GM23338 (cell line): ENCODE data around the gene OBSL1. TPM values are rescaled to one million over a fixed set of nuclear protein-coding genes. Genes with fewer than 3 reads are reported as not detected.

ENCODE experiments used
- ATAC-seq: fragments of 200-7000 bp; cut with Tn5 transposase; 3 replicates; pipeline ENCODE4 v1.9.1; 2020
- DNase-seq: peaks from one replicate; pipeline ENCODE4 v3.0.0-alpha.2; 2015; ENCODE audit warnings: low spot score
- H2AFZ ChIP-seq: fragments of 200-600 bp; sonication (generic); 2 replicates; pipeline ENCODE4 v1.8.0; 2016; ENCODE audit warnings: antibody characterized with exemption, mild to moderate bottlenecking, moderate library complexity
- H3F3A ChIP-seq: fragments of 200-600 bp; sonication (generic); replicated peaks from 2 replicates; pipeline ENCODE4 v1.8.0; 2017; ENCODE audit warnings: antibody characterized with exemption, mixed run types, low read depth
- H3K27ac ChIP-seq: fragments of 200-600 bp; sonication (generic); 2 replicates; pipeline ENCODE4 v1.6.1; 2016; ENCODE audit warnings: low read depth
- H3K27me3 ChIP-seq: fragments of 200-600 bp; sonication (generic); 2 replicates; pipeline ENCODE4 v1.8.0; 2016; ENCODE audit warnings: mild to moderate bottlenecking, mixed run types, moderate library complexity; ENCODE audit not compliant: insufficient read depth
- H3K36me3 ChIP-seq: fragments of 200-600 bp; sonication (generic); 2 replicates; pipeline ENCODE4 v1.8.0; 2016; ENCODE audit warnings: mild to moderate bottlenecking; ENCODE audit not compliant: insufficient read depth
- H3K4me1 ChIP-seq: fragments of 200-600 bp; sonication (generic); 2 replicates; pipeline ENCODE4 v1.8.0; 2016; ENCODE audit warnings: mild to moderate bottlenecking, moderate library complexity; ENCODE audit not compliant: insufficient read depth
- H3K4me2 ChIP-seq: fragments of 200-600 bp; sonication (generic); 2 replicates; pipeline ENCODE4 v1.7.1; 2017; ENCODE audit warnings: mixed run types
- H3K4me3 ChIP-seq: fragments of 200-600 bp; sonication (generic); 2 replicates; pipeline ENCODE4 v1.6.1; 2016; ENCODE audit warnings: mixed run types
- H3K79me2 ChIP-seq: fragments of 200-600 bp; sonication (generic); replicated peaks from 2 replicates; pipeline ENCODE4 v1.8.0; 2017; ENCODE audit warnings: mild to moderate bottlenecking; ENCODE audit not compliant: insufficient read depth
- H3K9me2 ChIP-seq: fragments of 200-600 bp; sonication (generic); 2 replicates; pipeline ENCODE4 v1.8.0; 2017; ENCODE audit not compliant: insufficient read depth
- H4K20me1 ChIP-seq: fragments of 200-600 bp; sonication (generic); replicated peaks from 2 replicates; pipeline ENCODE4 v1.8.0; 2017; ENCODE audit warnings: mild to moderate bottlenecking; ENCODE audit not compliant: insufficient read depth
- H3K27ac Mint-ChIP-seq: 2 replicates; pipeline ENCODE4 v1.8.0; 2020; ENCODE audit warnings: inconsistent platforms, mild to moderate bottlenecking, moderate library complexity, mixed read lengths
- H3K27me3 Mint-ChIP-seq: 3 replicates; pipeline ENCODE4 v1.8.0; 2022; ENCODE audit warnings: low read depth, mild to moderate bottlenecking, moderate library complexity, mixed read lengths, inconsistent platforms; ENCODE audit not compliant: insufficient read depth, poor library complexity
- H3K36me3 Mint-ChIP-seq: 3 replicates; pipeline ENCODE4 v1.8.0; 2021; ENCODE audit warnings: low read depth, mild to moderate bottlenecking, inconsistent platforms, moderate library complexity, mixed read lengths
- H3K4me1 Mint-ChIP-seq: 3 replicates; pipeline ENCODE4 v1.8.0; 2020; ENCODE audit warnings: mild to moderate bottlenecking, inconsistent platforms, mixed read lengths
- H3K4me3 Mint-ChIP-seq: 3 replicates; pipeline ENCODE4 v1.8.0; 2021; ENCODE audit warnings: moderate library complexity, mild to moderate bottlenecking, inconsistent platforms, mixed read lengths
- H3K9me3 Mint-ChIP-seq: 3 replicates; pipeline ENCODE4 v1.8.0; 2020; ENCODE audit warnings: moderate library complexity, mild to moderate bottlenecking, inconsistent platforms, mixed read lengths
- CREB1 ChIP-seq: fragments of 250-450 bp; sonication (Bioruptor Pico); IDR thresholded peaks from 2 replicates; pipeline ENCODE4 v1.5.0; 2020; ENCODE audit warnings: low read depth, mild to moderate bottlenecking, moderate library complexity
- EZH2phosphoT487 ChIP-seq: fragments of 200-600 bp; sonication (generic); IDR thresholded peaks from one replicate; pipeline ENCODE4 v1.8.1; 2018; ENCODE audit warnings: antibody characterized with exemption; ENCODE audit not compliant: unreplicated experiment
- JUNB ChIP-seq: IDR thresholded peaks from one replicate; pipeline ENCODE4 v1.6.1; 2016; ENCODE audit warnings: antibody characterized with exemption; ENCODE audit not compliant: unreplicated experiment
- POLR2AphosphoS5 ChIP-seq: IDR thresholded peaks from 2 replicates; pipeline ENCODE4 v1.6.1; 2016; ENCODE audit warnings: antibody characterized with exemption, low read depth
- polyA plus RNA-seq: library from polyadenylated mRNA; unstranded; fragments of >200 nt; fragmentation: Nextera tagmentation; extraction: Ambion mirVana; gene quantifications from 2 replicates; pipeline ENCODE4 v1.2.1, GENCODE V29; 2016
- total RNA-seq: library from RNA; depleted of rRNA; stranded (reverse); fragments of >200 nt; shearing (Covaris generic); gene quantifications from 2 replicates; pipeline ENCODE4 v1.2.3, GENCODE V29; 2014
- TF ChIP-seq, protein P1 (sequence below): IDR thresholded peaks from one replicate; pipeline ENCODE4 v1.6.1; 2018; ENCODE audit warnings: antibody characterized with exemption; ENCODE audit not compliant: unreplicated experiment
- TF ChIP-seq, protein P2 (sequence below): fragments of 250-450 bp; sonication (Bioruptor Pico); IDR thresholded peaks from 2 replicates; pipeline ENCODE4 v1.5.0; 2020; ENCODE audit warnings: mild to moderate bottlenecking, moderate library complexity
- TF ChIP-seq, protein P3 (sequence below), 2 experiments: fragments of 200-600 bp in 1 of 2; sonication (generic) in 1 of 2; conservative IDR thresholded peaks; 2 replicates each; pipeline versions ENCODE4 v1.5.1 to v1.6.1; 2016 to 2017; ENCODE audit warnings: antibody characterized with exemption in 2 of 2, low read depth in 2 of 2, mild to moderate bottlenecking in 2 of 2, moderate library complexity in 1 of 2
- TF ChIP-seq, protein P4 (sequence below): IDR thresholded peaks from 2 replicates; pipeline ENCODE4 v1.6.1; 2016; ENCODE audit warnings: antibody characterized with exemption

Gene OBSL1
- total and polyA plus RNA-seq, 2 experiments from 2014 or later = 94.9 to 207 TPM

DNA sequence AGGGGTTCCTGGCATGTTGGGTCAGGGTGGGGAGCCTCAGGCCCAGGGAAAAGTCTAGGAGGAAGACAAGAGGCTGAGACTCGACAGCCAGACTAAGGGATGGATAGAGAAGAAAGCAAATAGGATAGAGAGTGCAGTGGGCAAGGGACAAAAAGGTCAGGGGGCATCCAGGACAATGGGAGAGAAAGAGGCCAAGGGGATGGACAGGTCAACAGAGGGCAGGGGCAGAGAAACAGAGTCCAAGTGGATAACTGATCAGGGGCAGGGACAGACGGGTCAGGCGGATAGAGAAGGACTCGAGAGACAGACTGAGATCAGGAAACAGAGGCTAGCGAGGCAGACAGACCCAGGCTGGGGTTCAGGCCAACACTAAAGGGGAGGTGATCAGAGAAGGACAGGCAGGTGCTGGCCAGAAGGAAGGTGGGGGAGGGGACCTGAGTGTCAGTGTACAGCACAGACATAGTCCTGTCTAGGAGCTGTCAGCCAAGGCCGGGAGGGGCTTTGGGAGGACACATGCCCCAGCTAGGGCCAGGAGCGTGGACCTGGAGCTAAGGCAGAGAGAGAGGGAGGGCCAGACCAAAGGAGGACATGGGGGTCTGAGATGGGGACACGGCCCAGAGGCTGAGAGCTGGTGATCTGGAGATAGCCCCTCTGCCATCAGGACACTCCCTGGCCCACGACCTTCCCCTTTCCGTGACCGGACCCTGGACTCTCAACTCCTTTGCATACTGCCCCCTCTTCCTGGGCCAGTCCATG, 44.8 kb downstream of the OBSL1 start:
- Mint-ChIP-seq H3K9me3 (no peaks in the 10 kb centered on the region), H3K27ac (no peak overlapping the region), H3K4me3 (no peak overlapping the region), H3K4me1 (peaks cover 52% of the 10 kb centered on the region), H3K27me3 (peaks cover 42% of the 10 kb centered on the region), H3K36me3 (no peaks in the 10 kb centered on the region; the same call in 2 of the 3 replicates)
- Histone ChIP-seq H3K27me3 (peaks cover 39% of the 10 kb centered on the region), H3K4me2 (no peak overlapping the region), H3K4me3 (no peak overlapping the region), H3K4me1 (peaks cover 26% of the 10 kb centered on the region), H3F3A (peaks cover 22% of the 10 kb centered on the region), H3K36me3 (no peaks in the 10 kb centered on the region; the same call in 1 of the 2 replicates), H3K9me2 (no peaks in the 10 kb centered on the region), H2AFZ (no peak overlapping the region), H3K27ac (no peak overlapping the region), H3K79me2 (no peaks in the 10 kb centered on the region), H4K20me1 (no peaks in the 10 kb centered on the region)
- no peak for ATAC-seq
- TF ChIP-seq, protein P1, sequence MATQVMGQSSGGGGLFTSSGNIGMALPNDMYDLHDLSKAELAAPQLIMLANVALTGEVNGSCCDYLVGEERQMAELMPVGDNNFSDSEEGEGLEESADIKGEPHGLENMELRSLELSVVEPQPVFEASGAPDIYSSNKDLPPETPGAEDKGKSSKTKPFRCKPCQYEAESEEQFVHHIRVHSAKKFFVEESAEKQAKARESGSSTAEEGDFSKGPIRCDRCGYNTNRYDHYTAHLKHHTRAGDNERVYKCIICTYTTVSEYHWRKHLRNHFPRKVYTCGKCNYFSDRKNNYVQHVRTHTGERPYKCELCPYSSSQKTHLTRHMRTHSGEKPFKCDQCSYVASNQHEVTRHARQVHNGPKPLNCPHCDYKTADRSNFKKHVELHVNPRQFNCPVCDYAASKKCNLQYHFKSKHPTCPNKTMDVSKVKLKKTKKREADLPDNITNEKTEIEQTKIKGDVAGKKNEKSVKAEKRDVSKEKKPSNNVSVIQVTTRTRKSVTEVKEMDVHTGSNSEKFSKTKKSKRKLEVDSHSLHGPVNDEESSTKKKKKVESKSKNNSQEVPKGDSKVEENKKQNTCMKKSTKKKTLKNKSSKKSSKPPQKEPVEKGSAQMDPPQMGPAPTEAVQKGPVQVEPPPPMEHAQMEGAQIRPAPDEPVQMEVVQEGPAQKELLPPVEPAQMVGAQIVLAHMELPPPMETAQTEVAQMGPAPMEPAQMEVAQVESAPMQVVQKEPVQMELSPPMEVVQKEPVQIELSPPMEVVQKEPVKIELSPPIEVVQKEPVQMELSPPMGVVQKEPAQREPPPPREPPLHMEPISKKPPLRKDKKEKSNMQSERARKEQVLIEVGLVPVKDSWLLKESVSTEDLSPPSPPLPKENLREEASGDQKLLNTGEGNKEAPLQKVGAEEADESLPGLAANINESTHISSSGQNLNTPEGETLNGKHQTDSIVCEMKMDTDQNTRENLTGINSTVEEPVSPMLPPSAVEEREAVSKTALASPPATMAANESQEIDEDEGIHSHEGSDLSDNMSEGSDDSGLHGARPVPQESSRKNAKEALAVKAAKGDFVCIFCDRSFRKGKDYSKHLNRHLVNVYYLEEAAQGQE = no peak
- no peak for TF ChIP-seq CREB1 (CRISPR knock-in tag)
- no peak for TF ChIP-seq EZH2phosphoT487
- TF ChIP-seq JUNB = no peak
- TF ChIP-seq, protein P2, sequence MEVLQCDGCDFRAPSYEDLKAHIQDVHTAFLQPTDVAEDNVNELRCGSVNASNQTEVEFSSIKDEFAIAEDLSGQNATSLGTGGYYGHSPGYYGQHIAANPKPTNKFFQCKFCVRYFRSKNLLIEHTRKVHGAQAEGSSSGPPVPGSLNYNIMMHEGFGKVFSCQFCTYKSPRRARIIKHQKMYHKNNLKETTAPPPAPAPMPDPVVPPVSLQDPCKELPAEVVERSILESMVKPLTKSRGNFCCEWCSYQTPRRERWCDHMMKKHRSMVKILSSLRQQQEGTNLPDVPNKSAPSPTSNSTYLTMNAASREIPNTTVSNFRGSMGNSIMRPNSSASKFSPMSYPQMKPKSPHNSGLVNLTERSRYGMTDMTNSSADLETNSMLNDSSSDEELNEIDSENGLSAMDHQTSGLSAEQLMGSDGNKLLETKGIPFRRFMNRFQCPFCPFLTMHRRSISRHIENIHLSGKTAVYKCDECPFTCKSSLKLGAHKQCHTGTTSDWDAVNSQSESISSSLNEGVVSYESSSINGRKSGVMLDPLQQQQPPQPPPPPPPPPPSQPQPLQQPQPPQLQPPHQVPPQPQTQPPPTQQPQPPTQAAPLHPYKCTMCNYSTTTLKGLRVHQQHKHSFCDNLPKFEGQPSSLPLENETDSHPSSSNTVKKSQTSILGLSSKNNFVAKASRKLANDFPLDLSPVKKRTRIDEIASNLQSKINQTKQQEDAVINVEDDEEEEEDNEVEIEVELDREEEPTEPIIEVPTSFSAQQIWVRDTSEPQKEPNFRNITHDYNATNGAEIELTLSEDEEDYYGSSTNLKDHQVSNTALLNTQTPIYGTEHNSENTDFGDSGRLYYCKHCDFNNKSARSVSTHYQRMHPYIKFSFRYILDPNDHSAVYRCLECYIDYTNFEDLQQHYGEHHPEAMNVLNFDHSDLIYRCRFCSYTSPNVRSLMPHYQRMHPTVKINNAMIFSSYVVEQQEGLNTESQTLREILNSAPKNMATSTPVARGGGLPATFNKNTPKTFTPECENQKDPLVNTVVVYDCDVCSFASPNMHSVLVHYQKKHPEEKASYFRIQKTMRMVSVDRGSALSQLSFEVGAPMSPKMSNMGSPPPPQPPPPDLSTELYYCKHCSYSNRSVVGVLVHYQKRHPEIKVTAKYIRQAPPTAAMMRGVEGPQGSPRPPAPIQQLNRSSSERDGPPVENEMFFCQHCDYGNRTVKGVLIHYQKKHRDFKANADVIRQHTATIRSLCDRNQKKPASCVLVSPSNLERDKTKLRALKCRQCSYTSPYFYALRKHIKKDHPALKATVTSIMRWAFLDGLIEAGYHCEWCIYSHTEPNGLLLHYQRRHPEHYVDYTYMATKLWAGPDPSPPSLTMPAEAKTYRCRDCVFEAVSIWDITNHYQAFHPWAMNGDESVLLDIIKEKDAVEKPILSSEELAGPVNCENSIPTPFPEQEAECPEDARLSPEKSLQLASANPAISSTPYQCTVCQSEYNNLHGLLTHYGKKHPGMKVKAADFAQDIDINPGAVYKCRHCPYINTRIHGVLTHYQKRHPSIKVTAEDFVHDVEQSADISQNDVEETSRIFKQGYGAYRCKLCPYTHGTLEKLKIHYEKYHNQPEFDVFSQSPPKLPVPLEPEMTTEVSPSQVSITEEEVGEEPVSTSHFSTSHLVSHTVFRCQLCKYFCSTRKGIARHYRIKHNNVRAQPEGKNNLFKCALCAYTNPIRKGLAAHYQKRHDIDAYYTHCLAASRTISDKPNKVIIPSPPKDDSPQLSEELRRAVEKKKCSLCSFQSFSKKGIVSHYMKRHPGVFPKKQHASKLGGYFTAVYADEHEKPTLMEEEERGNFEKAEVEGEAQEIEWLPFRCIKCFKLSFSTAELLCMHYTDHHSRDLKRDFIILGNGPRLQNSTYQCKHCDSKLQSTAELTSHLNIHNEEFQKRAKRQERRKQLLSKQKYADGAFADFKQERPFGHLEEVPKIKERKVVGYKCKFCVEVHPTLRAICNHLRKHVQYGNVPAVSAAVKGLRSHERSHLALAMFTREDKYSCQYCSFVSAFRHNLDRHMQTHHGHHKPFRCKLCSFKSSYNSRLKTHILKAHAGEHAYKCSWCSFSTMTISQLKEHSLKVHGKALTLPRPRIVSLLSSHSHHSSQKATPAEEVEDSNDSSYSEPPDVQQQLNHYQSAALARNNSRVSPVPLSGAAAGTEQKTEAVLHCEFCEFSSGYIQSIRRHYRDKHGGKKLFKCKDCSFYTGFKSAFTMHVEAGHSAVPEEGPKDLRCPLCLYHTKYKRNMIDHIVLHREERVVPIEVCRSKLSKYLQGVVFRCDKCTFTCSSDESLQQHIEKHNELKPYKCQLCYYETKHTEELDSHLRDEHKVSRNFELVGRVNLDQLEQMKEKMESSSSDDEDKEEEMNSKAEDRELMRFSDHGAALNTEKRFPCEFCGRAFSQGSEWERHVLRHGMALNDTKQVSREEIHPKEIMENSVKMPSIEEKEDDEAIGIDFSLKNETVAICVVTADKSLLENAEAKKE (CRISPR knock-in tag) = no peak
- TF ChIP-seq, protein P3, sequence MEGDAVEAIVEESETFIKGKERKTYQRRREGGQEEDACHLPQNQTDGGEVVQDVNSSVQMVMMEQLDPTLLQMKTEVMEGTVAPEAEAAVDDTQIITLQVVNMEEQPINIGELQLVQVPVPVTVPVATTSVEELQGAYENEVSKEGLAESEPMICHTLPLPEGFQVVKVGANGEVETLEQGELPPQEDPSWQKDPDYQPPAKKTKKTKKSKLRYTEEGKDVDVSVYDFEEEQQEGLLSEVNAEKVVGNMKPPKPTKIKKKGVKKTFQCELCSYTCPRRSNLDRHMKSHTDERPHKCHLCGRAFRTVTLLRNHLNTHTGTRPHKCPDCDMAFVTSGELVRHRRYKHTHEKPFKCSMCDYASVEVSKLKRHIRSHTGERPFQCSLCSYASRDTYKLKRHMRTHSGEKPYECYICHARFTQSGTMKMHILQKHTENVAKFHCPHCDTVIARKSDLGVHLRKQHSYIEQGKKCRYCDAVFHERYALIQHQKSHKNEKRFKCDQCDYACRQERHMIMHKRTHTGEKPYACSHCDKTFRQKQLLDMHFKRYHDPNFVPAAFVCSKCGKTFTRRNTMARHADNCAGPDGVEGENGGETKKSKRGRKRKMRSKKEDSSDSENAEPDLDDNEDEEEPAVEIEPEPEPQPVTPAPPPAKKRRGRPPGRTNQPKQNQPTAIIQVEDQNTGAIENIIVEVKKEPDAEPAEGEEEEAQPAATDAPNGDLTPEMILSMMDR (conservative IDR thresholded peaks at IDR 0.05; ENCODE audit: low read depth in 2 of 2) = no peak
- TF ChIP-seq POLR2AphosphoS5 = no peak
- TF ChIP-seq, protein P4, sequence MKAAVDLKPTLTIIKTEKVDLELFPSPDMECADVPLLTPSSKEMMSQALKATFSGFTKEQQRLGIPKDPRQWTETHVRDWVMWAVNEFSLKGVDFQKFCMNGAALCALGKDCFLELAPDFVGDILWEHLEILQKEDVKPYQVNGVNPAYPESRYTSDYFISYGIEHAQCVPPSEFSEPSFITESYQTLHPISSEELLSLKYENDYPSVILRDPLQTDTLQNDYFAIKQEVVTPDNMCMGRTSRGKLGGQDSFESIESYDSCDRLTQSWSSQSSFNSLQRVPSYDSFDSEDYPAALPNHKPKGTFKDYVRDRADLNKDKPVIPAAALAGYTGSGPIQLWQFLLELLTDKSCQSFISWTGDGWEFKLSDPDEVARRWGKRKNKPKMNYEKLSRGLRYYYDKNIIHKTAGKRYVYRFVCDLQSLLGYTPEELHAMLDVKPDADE = no peak
- no peak for DNase-seq
